GM18517 (cell line): ENCODE measurements around the gene HK1.
"Not testable (repeated sequence)": the region's sequence is repeated elsewhere in the genome, so short reads cannot be mapped to it uniquely, and the experiment has no call there.

Experiments used
- ATAC-seq: cut with Tn5 transposase; IDR thresholded peaks from one replicate; pipeline ENCODE4 v1.9.1; 2021; ENCODE audit warnings: mild to moderate bottlenecking, moderate library complexity; ENCODE audit not compliant: unreplicated experiment

HK1 gene

DNA sequence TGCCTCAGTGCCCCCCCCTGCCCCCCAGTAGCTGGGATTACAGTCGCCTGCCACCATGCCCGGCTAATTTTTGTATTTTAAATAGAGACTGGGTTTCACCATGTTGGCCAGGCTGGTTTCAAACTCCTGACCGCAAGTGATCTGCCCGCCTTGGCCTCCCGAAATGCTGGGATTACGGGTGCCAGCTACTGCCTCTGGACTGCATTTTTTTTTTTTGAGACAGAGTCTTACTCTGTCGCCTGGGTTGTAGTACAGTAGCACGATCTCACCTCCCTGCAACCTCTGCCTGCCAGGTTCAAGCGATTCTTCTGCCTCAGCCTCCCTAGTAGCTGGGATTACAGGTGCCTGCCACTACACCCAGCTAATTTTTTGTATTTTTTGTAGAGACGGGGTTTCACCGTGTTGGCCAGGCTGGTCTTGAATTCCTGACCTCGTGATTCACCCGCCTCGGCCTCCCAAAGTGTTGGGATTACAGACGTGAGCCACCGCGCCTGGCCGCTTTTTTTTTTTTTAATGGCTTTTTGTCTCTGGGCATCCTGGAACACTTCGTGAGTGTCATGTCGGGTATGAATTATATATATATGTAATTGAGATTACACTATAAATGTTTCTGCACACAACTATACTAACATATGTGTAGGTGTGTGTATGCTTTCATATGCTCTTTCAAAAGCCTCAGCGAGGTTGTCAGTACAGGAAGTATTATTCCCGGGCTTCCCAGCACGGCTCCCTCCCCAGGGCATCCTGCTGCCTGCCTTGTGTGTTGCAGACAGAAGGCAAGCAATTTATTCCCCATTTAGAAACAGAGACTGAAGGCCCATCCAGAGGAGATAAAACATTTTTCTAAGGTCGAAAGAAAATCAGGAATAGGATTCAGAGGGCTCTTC is 47.6 kb downstream of the HK1 start:
- ATAC-seq, result not testable (repeated sequence)

DNA sequence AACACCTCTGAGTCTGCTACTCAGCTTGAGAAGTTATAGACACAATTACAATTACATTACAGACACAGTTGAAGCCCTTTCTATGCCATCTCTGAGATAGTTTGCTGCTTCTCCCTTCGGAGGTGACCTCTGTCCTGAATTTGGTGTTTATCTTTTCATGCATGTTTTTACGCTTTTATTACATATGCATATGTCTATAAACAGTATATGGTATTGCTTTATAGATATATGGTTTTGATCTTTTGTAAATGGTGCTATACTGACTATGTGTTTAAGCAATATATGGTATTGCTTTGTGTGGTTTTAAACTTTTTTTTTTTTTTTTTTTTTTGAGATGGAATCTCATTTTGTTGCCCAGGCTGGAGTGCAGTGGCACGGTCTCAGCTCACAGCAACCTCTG is 48.4 kb downstream of the HK1 start:
- ATAC-seq, result no peak

DNA sequence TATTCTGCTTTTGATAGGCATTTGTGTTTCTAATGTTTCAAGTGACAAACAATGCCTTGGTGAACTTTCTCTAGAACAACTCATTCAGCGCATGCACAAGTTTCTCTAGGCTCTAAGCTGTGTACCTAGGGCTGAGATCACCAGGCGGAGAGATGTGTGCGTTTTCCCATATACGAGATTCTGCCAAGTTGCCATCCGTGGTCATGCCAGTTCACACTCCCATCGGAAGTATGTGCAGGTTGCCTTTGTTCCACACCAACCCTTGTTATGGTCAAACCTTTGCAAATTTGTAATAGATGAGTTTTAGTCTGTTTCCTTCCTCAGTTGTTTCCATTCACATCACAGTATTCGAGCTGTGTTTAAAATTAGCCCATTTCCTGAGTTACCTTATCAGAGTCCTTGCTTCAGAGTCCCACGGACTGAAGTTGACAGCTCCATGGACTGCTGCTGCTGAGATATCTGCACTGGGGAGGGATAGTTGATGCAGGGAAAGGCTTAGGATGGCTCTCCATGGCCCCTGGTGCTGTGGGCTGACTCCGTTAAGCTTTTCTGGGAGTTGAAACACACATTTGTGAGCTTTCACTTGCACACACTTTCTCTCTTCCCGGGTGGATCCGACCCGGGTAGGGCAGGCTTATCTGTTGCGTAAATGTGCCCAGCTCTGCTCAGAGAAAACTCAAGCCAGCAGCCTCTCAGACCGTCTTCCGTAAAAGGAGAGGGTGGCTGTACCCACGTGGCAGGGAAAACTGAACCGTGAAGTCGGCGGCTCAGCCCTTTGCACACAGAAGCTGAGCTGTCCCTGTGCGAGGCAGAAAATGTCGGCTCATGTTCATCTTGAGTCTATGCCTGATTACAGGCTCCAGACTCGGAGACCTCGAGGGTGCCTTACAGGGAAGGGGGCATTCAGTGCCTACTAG is 49.4 kb downstream of the HK1 start:
- ATAC-seq, result peak; percentile 72

DNA sequence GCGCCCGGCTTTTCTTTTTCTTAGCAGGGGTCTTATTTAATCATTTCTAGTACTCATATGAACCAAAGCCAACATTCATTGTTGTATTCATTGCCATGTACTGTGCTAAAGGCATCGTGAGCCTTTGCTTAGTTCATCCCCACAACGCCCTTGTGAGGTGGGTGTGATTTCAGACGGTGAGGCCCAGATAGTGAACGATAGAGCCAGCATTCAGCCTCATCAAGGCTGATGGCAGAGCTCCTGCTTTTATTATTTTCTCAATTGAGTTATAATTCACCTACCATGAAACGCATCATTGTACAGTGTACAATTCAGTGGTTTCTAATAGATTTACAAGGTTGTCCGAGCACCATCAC is 50.1 kb downstream of the HK1 start:
- no peak for ATAC-seq

DNA sequence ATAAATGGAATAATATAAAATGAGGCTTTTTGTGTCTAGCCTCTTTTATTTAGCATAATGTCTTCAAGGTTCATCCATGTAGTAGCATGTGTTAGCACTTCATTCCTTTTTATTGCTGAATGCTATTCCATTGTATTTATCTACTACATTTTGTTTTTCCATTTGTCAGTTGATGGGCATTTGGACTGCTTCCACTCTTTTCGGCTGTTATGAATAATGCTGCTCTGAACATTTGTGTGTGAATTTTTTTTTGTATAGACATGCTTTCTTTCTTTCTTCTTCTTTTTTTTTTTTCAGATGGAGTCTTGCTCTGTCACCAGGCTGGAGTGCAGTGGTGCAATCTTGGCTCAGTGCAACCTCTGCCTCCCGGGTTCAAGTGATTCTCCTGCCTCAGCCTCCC is 50.6 kb downstream of the HK1 start:
- ATAC-seq, result not testable (repeated sequence)

DNA sequence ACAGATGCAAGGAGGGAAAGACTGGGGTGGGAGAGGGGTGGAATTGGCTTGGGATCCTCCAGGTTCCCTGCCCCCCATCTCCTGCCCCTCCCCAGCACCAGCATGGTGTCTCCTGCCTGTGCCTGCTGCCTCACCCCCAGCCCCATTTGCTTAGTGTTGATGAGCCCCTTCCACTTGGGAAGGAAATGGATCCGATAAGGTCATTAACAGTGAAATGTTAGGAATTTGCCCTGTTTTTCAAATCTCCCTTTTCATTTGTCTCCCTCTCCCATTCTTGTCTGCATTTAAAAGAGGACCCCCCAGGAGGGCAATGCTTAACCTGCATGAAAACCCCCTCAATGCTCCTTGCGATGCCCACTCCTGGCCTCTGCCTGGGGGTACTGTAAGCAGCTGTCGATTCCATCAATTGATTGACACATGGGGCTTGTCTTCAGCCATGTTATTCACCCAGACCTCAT is 51.5 kb downstream of the HK1 start:
- ATAC-seq, result no peak

DNA sequence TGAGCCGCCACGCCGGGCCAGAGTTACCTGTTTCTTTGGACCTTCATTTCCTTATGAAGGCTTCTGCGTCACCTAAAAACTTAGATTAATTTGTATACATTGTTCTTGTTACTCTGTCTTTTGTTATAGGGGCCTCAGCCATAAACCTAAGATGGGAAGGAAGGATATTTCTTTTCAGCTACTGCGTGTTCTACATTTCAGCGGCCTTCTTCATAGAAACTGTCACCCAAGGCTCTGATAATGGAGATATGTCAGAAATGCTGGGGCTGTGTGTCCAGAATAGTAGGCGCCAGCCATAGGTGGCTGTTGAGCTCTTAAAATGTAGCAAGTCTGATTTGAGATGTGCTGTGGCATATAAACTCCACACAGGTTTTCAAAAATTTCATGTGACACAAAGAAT is 52.9 kb downstream of the HK1 start:
- ATAC-seq, result no peak

DNA sequence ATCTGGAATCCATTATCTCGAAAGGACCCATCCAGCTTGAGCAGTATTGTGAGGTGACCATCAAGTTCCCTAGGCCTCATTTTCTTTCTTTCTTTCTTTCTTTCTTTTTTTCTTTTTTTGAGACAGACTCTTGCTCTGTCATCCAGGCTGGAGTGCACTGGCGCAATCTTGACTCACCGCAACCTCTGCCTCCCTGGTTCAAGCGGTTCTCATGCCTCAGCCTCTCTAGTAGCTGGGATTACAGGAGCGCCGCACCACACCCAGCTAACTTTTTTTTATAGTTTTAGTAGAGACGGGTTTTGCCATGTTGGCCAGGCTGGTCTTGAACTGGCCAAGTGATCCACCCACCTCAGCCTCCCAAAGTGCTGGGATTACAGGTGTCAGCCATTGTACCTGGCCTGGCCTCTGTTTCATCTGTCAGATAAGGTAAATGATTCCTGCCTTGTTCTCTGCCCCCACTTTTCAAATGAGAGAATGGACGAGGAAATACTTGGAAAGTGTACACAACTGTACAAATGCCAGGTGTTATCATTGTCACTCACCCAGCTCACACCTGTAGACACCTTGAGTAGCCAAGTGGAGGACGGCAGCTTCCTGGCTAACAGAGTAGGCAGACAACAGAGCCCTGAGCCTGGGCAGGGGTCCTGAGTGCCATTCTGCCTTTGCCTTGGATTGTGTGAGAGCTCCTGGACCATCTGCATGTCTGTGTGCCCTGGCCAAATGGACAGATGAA is 54.1 kb downstream of the HK1 start:
- no peak for ATAC-seq

DNA sequence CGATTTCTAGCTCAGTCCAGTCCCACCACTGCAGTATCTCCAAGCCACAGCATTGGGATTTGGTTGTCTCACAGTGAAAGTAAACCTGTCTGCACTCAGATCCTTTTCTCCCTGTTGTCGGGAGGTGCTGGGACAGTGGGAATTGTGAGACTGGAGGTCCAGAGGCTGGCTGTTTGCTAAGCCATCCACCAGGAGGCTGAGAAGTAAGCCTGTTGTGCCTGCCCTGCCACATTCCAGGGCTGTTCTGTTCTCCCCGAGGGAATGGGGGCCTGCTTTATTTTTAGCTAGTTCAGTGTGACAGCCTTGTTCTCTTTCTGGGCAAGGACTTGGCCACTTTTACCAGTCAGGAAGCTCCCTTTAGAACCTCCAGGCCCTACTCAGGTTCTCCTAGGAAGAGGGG is 54.9 kb downstream of the HK1 start:
- no peak for ATAC-seq

DNA sequence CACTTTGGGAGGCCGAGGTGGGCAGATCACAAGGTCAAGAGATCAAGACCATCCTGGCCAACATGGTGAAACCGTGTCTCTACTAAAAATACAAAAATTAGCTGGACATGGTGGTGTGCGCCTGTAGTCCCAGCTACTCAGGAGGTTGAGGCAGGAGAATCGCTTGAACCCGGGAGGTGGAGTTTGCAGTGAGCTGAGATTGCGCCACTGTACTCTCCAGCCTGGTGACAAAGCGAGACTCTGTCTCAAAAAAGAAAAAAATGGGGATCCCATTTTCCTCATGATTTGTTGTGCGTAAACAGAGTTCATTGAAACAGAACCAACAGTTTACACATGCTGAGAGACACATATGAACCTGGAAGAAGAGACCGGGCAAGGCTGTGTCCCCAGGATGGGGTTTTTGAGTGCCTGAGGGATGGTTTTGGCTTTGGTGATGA is 55.6 kb downstream of the HK1 start:
- ATAC-seq, result not testable (repeated sequence)

DNA sequence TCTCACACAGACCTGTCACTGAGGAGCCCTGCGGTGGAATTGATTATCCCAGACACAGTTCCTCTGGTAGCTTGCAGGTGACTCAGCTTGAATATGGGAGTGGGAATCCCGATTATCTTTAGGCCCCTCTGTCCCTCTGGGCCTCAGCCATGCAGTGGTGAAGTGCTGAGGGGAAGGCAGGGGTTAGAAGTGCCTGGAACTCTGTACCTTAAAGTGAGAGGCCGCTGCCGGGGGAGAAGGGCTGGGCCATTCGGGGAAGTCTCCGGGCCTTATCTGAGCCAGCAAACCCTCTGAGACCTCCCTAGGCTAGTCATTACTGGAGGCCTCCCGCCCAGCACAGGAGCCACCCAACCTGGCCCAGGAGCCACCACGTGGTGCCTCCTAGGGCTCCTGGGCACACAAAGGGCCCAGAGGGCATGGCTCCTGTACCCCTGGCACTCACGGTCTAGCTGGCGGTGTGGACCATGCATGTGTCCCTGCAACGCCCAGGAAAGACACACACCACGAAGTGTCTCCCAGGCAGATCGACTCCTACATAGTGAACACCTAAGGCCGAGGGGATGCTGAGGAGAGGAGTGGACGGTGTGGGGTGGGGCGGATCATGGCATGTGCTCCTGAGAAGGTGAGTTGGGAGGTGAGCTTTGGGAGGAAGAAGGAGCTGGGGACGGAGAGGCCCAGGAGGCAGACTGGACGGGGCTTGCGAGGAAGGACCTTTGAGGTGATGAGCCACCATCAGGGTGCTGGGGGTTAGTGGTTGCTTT is 56.2 kb downstream of the HK1 start:
- no peak for ATAC-seq

DNA sequence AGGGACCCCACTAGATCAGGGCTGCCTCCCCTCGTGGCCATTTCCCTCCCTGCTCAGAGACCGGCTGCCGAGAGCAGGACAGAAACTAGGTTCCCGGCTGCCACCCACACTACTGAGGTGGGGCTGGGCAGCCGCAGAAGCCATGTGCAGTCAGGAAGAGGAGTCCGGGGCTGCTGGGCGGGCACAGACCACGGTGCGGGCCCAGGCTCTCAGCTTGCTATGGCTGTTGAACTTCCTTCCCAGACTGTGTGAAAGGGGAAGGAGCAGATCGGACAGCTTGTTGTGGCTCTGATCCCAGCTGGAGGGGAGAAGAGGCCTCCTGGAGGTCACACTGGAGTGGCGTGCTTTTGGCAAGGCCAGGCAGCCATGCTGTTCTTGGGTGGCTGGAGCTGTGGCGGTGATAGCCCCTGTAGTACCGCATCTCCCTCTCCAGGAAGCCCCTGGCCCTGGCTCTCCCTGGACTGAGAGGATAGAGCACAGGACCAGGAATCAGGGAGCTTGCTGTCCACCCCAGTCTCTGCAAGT is 56.8 kb downstream of the HK1 start:
- no peak for ATAC-seq

DNA sequence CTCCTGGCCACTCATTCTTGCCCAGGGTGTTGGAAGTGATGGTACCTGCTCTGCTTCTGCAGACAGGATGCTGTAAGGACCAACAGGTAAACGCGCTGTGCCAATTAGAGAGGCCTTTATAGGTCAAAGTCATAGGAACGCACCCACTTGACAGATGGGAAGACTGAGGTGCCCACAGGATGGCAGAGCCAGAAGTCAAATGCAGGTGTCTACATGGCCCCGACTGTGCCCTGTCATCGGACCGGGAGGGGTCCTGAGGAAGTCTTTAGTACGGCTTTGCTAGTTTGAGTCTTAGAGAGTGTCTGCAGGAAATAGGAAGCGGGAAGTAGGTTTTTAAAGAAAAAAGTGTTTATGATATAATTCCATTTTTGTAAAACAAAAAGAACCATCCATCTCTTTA is 57.3 kb downstream of the HK1 start:
- ATAC-seq, result no peak

DNA sequence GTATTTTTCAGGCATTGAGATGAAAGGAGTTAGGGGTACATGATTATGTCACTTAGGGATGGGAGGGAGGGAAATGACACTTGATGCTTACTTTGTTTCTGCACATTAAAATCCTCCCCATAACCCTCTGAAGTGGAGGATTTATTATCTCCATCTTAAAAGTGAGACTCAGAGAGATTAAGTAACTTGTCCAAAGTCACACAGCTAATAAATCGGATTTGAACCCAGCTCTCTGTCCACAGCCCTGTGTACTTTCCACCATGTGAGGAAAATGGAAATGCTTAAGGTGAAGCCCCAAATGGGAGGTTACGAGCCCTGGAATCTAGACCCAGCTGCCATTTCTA is 58.6 kb downstream of the HK1 start:
- no peak for ATAC-seq

DNA sequence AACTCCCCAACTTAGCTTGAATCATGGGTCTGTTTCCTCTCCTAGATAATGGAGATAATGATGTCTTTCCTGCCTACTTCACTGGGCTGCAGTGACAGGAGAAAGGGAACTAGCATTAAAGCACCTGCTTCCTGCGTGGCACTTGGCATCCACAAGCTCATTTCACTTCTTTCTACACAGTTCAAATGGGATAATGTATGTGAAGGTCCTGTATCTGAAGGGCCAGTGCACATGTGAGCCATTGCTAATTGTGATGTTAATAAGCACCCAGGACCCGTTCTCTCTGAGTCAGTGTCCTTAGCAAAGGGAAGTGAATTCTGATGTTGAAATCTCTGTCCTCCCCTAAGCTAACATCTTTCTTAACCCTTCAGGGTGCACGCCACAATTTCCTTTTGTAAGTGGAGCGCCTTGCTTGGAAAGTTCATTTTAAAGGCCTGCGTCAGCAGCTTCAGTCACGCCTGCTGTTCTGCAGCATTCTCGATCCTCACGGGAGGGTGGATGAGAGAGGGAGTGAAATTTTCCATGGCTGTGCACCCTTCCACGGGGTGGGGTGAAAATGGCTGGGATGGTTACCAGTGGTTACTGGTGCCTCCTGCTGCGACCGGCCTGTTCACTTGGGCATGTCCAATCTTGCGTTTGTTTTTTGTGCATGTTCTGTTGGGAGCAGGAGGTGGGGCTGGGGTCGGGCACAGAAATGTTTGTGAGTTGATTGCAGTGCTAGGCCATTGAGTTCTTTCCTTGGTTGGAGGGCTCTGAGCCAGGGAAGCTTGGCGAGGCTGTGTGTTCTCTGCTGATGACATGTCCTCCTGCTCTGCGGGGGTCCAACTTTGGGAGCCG is 59.2 kb downstream of the HK1 start:
- no peak for ATAC-seq

DNA sequence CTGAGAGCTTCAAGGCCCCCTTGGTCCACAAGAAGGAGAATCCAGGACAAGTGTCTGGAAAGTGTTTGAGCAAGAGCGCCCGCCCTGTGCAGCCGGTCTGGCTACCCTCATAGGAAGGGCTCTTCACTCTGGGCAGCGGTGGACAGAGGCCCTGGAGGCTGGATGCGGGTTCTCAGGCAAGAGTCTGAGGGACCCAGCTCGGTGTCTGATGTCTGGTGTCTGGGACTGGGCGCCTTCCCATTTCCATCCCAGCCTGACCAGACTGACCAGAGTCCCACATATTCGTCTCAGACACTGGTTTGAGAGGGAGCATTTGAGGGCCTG is 59.8 kb downstream of the HK1 start:
- ATAC-seq, result no peak

DNA sequence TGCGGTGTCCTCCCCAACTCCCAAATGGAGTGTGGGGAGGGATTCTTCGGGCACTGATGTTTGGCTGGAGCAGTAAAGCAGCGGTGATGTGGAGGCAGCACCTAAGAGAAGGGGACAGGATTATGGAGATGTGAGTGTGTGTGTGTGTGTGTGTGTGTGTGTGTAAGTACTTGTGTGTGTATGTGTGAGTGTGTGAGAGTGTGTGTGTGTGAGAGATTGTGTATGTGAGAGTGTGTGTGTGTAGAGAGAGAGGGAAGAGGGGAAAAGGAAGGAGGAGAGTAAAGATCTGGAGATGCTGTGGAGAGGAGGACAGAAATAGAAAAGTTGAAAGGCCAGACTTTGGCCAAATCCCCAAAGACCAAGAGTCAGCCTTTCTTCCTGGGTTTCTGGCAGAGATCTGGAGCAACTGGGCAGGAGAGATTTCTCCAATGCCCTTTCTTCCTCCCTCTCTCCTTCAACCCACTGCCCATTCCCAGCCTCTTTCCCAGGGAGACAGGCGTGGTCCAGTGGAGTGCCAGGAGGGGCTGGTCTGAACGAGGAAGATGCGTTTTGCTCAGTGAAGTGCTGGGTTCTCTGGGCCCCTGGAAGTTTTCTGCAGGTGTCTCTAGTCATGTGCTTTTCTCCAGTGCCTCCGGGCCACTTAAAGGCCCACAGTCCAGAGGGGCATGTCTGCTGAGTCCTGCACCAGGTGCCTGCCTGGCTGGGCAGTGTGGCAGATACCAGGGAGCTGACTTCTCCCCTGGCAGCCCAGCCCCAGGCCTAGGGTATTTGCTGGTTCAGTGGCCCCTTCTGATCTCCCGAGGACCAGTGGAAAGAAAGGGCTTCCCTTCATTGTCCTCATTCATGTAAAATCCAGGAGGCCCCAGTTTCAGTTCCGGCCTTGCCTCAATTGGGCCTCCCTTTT is 60.5 kb downstream of the HK1 start:
- ATAC-seq, result no peak

DNA sequence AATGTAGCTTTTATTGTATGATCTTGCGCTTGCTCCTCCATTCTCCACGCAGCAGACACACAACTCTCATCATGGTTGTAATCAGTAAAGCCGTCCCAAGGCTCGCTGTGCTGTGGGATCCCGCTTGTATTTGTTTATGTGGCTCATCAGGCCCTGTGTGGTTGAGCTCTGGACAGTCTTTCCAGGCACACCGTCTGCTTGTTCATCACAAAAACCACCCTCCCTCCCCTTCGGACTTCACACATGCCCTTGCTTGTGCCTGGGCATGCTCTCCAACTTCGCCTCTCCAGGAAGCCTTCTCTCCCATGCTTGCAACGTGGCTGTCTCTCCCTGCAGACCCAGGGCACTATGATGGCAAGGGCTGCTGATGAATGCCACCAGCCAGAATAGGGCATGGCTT is 62.4 kb downstream of the HK1 start:
- no peak for ATAC-seq

DNA sequence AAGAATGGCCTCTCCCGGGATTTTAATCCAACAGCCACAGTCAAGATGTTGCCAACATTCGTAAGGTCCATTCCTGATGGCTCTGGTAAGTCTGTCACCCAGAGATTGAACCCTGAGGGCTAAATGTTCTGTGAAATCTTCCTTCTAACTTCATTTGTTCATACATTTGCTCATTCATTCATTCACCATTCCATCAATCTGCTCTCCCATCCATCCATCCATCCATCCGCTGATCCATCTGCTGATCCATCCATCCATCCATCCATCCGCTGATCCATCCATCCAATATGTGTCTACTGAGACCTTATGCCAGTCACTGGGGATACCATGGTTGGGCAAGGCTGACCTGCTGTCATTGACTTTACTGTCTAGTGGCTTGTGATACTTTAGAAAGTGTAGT is 65.6 kb downstream of the HK1 start:
- ATAC-seq, result no peak
